GM18526 (cell line): ENCODE data around the gene PRDM1.

Source experiments
- POLR2A ChIP-seq: IDR thresholded peaks from 3 replicates; pipeline ENCODE4 v1.6.1; 2011; ENCODE audit not compliant: insufficient read length; ENCODE audit errors: extremely low read depth

The PRDM1 gene

DNA sequence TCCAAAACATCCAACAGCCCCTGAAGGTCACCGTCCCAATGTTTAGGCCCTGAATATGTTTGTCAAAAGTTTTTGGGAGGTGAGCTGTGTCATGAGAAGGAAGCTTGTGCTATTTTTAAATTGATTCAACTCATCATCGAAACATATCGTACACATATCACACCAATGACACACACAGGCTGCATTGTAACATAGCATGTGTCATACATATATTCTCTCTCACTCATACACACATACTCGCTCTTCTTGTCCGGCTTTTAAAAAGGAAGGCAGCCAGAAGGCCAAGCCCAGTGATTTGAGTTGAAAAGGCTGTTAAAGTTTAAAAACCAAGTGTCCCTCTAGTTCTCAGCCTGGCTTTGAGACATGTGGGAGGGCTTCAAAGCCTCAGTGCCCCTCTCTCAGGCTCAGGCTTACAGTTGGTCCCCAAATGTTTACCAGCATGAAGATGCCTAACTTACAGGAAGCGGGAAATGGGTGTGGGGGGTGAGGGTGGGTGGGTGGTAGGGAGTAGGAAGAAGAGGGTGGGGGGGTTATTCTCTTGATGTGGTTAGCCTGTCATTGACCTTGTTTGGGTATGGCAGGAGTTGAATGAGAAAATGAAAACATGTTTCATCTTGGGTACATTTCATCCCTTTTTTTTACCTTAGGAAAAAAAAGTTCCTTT lies 3.3 kb upstream of the PRDM1 start:
- TF ChIP-seq POLR2A: no peak

DNA sequence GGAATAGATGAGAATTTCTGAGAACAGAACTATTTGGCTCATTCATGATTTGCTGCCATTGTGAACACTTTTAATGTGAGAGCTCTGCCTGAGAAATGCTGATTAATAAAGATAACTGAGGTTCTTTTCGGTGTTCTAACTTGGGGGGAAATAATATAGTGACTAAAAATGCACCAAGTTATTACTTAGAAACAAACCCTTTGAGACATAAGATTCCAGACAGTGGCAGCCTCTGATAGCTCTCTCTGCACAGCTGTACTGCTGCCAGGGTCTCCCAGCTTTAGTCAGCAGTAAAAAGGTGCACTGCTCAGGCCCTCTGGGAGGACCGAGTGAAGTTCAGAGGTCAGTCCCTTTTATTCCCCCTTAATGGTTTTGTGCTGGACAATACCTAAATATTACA lies 2.5 kb upstream of the PRDM1 start:
- TF ChIP-seq POLR2A: no peak

- no peak for TF ChIP-seq POLR2A
These were observed 1.8 kb upstream of the PRDM1 start for GRCh38 chr6:106084106-106084988.

DNA sequence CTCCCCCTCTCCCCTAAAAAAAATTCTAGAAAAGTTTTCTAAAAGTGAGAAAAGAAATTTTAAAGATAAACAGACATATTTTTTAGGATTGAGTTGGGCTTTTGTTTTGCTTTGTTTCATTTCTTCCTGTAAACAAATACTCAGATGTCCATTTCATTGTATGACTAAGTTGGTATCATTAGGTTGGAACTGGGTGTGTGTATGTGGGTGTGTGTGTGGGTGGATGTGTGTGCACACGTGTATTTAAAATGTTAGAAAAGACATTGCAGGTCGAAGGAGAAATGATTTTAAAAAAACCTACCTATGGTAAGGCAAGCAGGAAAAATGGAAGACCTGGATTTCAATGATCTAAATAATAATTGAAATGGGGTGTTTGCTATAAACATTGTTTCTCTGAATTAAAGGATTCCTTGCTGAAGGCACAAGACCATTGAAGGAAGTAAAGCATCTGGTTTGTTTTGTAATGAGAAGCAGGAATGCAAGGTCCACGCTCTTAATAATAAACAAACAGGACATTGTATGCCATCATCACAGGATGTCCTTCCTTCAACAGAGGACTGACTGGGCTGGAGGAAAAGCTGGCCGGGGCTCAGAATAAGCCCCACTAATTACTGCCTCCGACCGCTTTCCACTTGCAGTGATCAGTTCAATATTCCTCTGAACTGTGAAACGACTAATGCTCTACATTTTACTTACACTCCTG lies 996 bp upstream of the PRDM1 start:
- no peak for TF ChIP-seq POLR2A

DNA sequence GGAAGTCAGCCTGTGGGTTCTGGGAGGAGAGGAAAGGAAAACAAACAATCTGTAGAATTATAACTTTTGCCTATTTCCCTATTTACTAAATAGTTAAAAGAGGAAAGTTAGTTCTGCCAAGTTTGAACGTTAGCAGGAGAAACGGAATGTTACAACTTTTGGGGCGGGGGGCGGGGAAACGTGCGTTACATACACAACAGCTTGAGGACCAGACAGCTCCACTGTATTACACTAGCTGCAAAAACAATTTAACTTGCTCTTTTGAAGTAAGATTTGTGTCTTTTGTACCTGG lies 498 bp upstream of the PRDM1 start:
- TF ChIP-seq POLR2A: no peak

DNA sequence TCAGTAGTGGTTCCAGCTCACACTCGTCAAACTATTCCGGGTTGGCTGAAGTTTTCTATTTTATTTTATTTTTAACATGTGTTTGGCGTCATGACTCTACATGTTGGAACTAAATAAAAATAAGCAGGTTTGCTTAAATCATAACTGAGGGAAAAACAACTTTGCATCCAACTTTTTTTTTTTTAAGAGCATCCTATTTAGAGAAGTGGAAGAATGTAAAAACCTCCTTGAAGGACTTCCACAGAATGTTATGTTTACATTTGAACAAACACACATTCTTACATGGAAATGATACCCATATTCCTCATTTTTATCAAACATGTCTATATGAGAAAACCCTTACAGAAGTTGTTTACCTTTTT lies 659 bp downstream of the PRDM1 start:
- no peak for TF ChIP-seq POLR2A

DNA sequence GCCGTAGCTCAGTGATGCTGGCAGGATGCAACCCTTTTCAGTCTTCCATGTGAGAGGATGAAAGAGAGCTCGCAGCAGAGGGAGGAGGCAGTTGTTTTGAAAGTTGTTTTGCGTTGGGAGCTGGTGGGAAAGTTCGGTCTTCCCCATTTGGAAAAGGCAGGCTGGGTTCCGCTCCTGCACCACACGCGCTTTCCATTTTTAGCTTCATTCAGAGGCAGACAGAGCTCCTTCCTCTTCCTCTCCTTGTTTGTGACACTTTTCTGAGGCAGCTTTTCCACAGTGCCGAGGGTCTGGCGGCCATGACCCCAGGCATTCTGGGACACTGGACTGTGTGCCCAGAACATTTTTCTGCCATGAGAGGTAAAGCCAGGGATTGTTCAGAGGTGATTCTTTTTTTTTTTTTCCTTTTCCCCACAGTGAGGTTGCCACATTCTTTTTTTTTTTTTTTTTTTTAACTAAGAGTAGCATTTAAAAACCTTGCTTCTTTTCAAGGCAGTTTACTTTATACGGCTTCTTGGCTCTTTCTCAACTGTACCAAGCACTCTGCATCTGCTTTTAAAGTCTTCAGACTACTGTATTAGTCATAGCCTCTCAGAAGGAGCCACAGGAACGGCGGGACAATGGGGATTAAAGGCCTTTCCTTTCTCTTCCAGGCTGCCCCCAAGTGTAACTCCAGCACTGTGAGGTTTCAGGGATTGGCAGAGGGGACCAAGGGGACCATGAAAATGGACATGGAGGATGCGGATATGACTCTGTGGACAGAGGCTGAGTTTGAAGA lies 1.6 kb downstream of the PRDM1 start:
- no peak for TF ChIP-seq POLR2A

- TF ChIP-seq POLR2A: no peak
These were observed 3.9 kb downstream of the PRDM1 start for GRCh38 chr6:106090001-106090400.

- no peak for TF ChIP-seq POLR2A
These were observed 6.1 kb downstream of the PRDM1 start for GRCh38 chr6:106092279-106092678.

DNA sequence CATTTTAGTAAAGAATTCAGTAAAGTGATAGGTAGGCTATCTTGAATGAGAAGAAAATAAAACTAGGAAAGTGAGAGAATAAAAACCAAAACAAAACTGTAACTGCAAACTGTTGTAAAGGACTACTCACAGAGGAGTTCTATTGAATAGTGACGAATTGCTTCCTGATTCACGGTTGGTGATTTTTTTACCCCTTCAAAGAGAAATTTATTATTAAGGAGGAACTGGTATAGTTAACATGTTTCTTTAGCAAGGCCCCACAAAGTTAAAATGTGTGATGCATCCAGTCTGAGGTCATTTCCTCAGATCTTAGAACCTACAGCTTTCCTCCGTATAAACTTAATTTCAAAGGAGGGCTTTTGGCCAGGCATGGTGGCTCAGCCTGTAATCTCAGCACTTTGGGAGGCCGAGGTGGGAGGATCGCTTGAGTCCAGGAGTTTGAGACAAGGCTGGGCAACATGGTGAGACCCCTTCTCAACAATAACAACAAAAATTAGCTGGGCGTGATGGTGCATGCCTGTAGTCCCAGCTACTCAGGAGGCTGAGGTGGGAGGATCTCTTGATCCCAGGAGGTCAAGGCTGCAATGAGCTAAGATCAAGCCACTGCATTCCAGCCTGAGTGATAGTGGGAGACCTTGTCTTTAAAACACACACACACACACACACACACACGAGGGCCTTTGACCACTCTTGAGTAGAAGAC lies 8.3 kb downstream of the PRDM1 start:
- TF ChIP-seq POLR2A: no peak

GRCh38 chr6:106094964-106095335 lies 8.8 kb downstream of the PRDM1 start:
- no peak for TF ChIP-seq POLR2A

DNA sequence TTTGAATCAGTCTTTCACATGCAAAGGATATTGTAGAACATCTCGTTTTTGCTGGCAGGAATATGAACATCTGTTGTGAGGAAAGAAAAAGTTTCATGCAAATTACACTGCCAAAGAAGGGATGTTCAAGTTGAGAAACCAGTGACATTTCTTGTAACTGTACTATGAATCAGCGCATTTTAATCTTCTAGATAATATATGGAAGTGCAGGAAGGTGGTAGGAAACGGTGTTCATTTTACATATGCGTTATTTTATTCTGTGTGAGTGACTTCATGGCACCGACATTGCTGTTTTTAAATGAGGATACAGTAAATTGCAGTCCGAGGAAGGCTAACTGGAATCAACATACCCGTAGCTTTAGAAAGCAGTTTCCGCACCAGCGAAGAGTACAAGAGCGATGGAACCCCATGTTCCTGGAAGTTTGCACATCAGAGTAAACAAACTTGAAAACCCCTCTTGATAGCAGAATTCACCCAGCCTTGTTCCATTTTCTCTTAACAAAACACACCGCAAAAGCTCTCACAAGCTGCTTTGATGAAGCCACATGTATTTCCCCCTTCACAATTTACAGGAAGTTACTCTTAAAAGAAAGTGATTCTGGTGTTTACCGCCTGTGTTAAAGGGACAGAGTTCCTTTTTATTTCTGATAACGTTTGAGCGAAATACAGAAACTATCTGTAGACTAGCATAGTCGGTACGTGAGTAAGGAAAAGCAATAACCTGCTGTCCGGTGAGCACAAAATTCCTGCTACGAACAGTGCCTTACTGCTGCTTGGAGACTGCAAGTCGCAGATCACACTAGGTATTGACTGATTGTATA lies 11.5 kb downstream of the PRDM1 start:
- TF ChIP-seq POLR2A: no peak

- TF ChIP-seq POLR2A: no peak
These were observed 12.5 kb downstream of the PRDM1 start for GRCh38 chr6:106098383-106099234.
